ENCODE data around the gene TUBB4A. TPM values are rescaled to one million over a fixed set of nuclear protein-coding genes. Genes with fewer than 3 reads are reported as not detected.
"Not testable (repeated sequence)": the region's sequence is repeated elsewhere in the genome, so short reads cannot be mapped to it uniquely, and the experiment has no call there.

The TUBB4A gene
- polyA plus RNA-seq, 1 donor from 2014 or later: 14.6 TPM

DNA sequence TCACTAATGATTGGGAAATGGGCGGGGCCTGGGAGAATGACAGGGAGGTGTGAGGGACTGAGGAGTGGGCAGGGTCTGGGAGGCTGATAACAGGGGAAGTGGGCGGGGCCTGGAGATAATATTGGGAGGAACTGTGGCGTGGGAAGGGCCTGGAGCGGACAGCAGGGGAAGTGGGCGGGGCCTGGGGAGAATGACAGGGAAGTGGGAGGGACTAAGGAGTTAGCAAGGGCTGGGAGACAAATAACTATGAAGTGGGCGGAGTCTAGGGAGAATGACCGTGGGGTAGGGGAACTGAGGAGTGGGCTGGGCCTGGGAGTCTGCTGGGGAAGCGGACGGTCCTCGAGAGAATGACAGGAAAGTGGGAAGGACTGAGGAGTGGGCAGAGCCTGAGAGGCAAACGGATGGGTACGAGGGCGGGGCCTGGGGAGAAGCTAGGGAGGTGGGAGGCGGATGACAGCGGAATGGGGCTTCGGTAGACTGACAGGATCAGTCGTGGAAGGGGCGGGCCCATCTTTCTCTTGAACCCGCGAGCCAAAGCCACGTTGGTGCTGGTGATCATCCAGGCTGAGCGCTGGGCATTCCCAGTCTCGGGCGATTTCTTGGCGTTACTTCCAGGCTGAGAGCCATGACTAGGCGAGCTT, 14.0 kb upstream of the TUBB4A start:
- no peaks in the 10 kb centered on the region for H3K9me3 Mint-ChIP-seq
- peak overlapping the region in 1 of 3 donors; percentile 26 for H3K27ac Mint-ChIP-seq
- no peaks in the 10 kb centered on the region for H3K27me3 Mint-ChIP-seq
- no peaks in the 10 kb centered on the region for H3K36me3 Mint-ChIP-seq
- H3K4me1 Mint-ChIP-seq: peaks cover 18 to 30% (median 28%) of the 10 kb centered on the region in 3 donors
- peak overlapping the region; percentile 49 to 100 (median 96) for H3K4me3 Mint-ChIP-seq

DNA sequence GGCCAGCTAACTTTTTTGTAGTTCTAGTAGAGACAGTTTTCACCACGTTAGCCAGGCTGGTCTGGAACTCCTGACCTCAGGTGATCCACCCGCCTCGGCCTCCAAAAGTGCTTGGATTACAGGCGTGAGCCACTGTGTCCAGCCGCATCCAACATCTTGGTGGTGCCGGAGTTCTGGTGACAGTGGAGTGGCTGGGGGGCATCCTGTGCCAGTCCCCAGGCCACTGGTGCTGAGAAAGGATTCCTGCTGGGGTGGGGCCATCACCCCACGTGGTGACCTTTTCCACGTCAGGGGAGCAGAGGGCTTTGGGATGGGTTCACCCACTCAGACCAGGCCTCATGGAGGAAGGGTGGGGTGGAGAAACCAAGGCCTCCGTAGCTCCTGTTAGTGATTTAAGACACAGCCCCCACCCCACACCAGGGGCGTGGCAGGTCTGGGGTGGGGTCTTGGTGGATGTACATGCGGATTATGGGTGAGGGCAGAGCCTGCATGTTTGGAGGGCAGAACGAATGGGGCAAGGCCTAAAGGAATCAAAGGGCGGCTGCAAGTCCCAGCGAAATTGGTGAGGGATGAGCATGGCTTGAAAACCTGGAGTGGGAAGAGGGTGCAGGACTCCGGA, 12.9 kb upstream of the TUBB4A start:
- no peaks in the 10 kb centered on the region for H3K9me3 Mint-ChIP-seq
- H3K4me1 Mint-ChIP-seq: peaks cover 18 to 25% (median 25%) of the 10 kb centered on the region in 3 donors
- no peak overlapping the region for H3K27ac Mint-ChIP-seq
- no peaks in the 10 kb centered on the region for H3K27me3 Mint-ChIP-seq
- H3K4me3 Mint-ChIP-seq: peak overlapping the region in 3 of 4 donors; percentile 43 to 66 (median 52)
- H3K36me3 Mint-ChIP-seq: no peaks in the 10 kb centered on the region

DNA sequence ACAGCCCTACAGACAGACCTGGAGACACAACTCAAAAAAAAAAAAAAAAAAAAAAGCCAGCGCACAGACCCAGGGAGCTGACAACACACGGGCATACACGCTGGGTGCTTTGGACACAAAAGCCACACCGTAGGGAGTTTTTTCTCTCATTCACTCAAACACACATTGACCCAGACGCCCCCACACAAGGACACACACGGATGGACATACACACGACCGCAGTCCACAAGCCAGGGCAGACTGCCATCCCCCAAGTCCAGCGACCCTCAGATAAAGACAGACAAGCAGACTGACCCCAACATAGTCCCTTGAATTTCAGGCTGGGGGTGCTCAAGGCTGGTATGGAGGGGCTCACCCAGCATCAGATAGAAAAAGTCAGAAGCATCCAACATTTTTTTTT, 12.0 kb upstream of the TUBB4A start:
- peak overlapping the region in 2 of 4 donors; percentile 17 to 48 for H3K4me3 Mint-ChIP-seq
- peaks cover 15 to 22% (median 21%) of the 10 kb centered on the region in 3 donors for H3K4me1 Mint-ChIP-seq
- H3K9me3 Mint-ChIP-seq: no peaks in the 10 kb centered on the region
- H3K27ac Mint-ChIP-seq: peak overlapping the region in 2 of 3 donors; percentile 2 to 18
- H3K36me3 Mint-ChIP-seq: no peaks in the 10 kb centered on the region
- no peaks in the 10 kb centered on the region for H3K27me3 Mint-ChIP-seq

DNA sequence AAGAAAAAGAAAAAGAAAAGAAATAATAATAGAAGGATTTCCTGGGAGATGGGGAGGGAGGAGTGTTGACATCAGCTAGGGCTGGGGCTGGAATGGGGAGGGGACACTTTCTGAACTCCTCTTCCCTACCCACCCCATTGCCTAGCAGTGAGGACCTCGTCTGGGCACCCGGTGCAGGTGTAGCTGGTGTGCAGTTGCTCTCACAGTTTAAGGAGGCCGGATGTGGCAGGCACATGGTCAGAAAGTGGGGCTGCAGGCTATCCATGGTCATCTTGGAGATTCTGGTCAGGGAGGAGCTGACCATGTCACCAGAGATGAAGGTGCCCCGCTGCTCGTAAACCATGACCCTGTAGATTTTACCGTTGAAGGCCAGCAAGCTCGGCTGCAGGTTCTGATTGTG, 8.5 kb upstream of the TUBB4A start:
- Mint-ChIP-seq H3K4me3 (no peak overlapping the region), H3K9me3 (no peaks in the 10 kb centered on the region), H3K36me3 (no peaks in the 10 kb centered on the region), H3K27me3 (no peaks in the 10 kb centered on the region), H3K27ac (no peak overlapping the region), H3K4me1 (no peaks in the 10 kb centered on the region)

DNA sequence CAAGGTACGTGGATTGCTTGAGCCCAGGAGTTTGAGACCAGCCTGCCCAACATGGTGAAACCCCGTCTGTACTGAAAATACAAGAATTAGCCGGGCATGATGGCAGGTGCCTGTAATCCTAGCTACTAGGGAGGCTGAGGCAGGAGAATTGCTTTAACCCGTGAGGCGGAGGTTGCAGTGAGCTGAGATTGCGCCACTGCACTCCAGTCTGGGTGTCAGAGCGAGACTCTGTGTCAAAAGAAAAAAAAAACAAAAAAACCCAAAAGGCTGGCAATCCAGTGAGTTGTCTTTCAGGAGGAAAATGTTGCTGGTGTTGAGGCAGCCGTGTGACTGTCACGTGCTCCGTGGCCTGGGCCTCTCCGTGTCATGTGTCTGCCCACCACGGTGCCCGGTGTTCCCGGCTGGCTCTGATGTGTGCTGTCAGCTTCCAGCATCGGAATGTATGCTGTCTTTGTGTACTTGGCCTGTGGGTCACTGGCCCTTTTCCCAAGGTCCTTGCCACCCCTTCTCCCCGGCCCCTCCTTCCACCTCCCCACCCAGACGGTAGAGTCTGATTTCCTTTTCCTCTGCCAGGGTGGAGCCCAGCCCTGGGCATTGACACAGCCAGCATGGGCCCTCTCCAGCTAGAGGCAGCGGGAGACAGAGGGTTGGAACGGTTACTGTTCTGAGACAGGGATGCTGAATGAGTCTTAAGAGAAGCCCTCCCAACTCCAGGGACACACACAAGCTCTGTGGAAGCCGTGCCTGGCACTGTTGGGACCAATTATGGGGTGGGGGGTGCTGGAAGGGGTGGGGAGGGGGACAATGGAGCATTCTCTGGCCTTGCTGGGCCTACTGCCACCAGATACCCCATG, 7.2 kb upstream of the TUBB4A start:
- H3K4me3 Mint-ChIP-seq: peak overlapping the region in 1 of 4 donors; percentile 33
- H3K9me3 Mint-ChIP-seq: no peaks in the 10 kb centered on the region
- no peaks in the 10 kb centered on the region for H3K36me3 Mint-ChIP-seq
- H3K4me1 Mint-ChIP-seq: peaks cover 0 to 4% (median 3%) of the 10 kb centered on the region in 3 donors
- H3K27ac Mint-ChIP-seq: no peak overlapping the region
- no peaks in the 10 kb centered on the region for H3K27me3 Mint-ChIP-seq

DNA sequence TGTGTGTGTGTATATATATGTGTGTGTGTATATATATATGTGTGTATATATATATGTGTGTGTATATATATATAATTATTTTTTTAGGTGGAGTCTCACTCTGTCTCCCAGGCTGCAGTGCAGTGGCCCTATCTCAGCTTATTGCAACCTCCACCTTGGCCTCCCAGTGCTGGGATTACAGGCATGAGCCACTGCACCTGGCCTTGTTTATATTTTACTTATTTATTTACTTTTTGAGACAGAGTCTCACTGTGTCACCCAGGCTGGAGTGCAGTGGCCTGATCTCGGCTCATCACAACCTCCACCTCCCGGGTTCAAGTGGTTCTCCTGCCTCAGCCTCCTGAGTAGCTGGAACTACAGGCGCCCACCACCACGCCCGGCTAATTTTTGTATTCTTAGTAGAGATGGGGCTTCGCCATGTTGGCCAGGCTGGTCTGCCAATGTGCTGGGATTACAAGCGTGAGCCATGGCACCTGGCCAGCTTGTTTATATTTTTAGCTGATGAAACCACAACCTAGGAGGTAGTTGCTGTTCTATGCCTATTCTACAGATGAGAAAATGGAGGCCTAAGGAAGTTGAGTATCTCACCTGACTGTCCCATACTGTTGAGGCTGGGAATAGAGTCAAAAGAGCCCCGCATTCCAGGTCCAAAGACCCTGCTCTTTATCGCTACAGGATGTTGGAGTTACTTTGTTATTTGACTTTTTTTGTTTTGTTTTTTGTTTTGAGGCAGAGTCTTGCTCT, 6.1 kb upstream of the TUBB4A start:
- H3K4me3 Mint-ChIP-seq, H3K27me3 Mint-ChIP-seq, H3K4me1 Mint-ChIP-seq, H3K36me3 Mint-ChIP-seq, H3K9me3 Mint-ChIP-seq: not testable (repeated sequence)
- peak overlapping the region in 1 of 3 donors; percentile 59 for H3K27ac Mint-ChIP-seq

DNA sequence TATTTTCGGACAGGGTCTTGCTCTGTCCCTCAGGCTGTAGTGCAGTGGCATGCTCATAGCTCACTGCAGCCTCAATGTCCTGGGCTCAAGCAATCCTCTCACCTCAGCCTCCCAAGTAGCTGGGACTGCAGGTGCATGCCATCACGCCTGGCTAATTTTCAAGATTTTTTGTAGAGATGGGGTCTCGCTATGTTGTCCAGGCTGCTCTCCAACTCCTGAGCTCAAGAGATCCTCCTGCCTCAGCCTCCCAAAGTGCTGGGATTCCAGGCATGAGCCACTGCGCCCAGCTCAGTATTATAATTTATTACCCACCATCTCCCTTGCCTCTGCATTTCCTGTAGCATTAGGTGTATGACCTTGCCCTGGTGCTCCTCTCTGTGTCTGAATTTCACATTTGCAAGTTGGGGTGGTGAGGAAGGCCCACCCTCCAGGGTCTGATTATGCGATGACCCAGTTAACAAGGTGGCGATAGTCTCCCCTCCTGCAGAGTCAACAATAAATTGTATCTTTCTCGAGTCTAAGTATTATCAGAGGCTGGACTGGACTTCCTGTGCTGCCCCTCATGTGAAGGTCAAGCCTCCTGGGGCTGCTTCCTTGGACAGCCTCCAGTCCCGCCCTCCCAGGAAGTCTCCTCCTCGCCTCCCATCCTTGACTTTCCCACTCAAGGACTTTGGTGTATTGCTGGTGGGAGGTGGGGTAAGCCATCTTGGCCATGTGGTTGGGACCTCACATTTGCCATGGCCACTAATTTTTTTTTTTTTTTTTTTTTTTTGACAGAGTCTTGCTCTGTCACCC, 1.5 kb upstream of the TUBB4A start:
- Mint-ChIP-seq H3K27ac (no peak overlapping the region), H3K4me3 (peak overlapping the region; percentile 25 to 85 (median 67)), H3K9me3 (no peaks in the 10 kb centered on the region)

DNA sequence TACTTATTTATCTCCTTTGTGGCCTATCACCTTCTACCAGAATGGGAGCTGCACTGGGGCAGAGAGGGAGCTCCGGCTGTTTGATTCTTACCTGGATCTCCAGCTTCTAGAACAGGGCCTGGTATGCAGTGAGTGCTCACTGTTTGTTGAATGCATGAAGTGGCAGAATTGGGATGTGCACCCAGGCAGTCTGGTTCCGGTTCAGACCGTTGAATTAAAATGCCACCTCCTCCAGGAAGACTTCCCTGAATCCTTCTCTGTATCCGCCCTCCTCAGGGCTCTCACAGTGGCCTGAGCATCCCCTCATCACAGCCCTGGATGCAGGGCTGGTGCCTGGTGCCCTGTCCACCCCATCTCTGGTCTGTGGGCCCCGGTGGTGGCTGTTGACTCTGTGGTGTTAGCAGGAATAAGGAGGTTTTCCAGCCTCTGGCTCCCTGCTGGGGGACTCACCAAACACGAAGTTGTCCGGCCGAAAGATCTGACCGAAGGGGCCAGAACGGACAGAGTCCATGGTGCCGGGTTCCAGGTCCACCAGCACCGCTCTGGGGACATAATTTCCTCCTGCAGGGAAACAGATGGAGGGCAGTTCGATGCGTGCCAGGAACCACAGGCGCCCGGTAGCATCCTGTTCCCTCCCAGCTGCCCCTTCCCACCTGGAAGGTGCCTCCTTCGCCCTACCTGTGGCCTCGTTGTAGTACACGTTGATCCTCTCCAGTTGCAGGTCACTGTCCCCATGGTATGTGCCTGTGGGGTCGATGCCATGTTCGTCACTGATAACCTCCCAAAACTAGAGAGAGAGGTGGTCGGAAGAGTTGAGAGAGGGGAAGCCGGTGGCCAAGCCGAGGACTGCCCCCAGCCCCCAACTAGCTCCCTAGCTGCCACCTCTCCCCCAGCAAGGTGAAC, 1.0 kb downstream of the TUBB4A start:
- peaks cover 3 to 12% (median 7%) of the 10 kb centered on the region in 3 donors for H3K4me1 Mint-ChIP-seq
- H3K27me3 Mint-ChIP-seq: peaks cover 3% of the 10 kb centered on the region
- H3K4me3 Mint-ChIP-seq: peak overlapping the region; percentile 75 to 93 (median 88)
- H3K27ac Mint-ChIP-seq: peak overlapping the region in 1 of 3 donors; percentile 63
- no peaks in the 10 kb centered on the region for H3K36me3 Mint-ChIP-seq
- no peaks in the 10 kb centered on the region for H3K9me3 Mint-ChIP-seq

More for the DNA sequence above, 1.5 kb upstream of the TUBB4A start:
- H3K27me3 Mint-ChIP-seq: peaks cover 3% of the 10 kb centered on the region
- H3K4me1 Mint-ChIP-seq: peaks cover 3 to 12% (median 7%) of the 10 kb centered on the region in 3 donors
- H3K36me3 Mint-ChIP-seq: no peaks in the 10 kb centered on the region

DNA sequence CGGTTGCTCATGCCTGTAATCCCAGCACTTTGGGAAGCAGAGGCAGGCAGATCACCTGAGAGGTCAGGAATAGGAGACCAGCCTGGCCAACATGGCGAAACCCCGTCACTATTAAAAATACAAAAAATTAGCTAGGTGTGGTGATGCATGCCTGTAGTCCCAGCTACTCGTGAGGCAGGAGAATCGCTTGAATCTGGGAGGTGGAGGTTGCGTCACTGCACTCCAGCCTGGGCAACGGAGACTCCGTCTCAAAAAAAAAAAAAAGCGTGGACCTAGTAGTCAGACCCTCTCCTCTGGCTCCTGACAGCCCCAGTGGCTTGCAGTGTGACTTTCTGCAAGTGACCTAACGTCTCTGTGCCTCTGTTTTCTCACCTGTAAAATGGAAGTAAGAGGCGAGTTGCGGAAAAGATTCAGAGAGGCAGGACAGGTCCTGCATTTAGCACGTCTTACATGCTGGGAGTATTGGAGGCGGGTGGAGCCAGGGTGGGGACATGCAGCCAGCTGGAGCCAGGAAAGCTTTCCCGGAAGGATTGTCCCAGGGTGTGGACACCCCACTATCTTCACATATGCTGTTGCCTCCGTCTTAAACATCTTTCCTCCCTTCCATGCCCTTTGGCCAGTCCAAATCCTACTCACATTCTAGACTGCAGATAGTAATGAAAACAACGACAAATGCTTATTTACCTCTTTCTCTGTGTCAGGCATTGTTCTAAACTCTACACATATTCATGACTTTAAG, 2.9 kb downstream of the TUBB4A start:
- Mint-ChIP-seq H3K27me3 (peaks cover 3% of the 10 kb centered on the region), H3K27ac (no peak overlapping the region), H3K9me3 (no peaks in the 10 kb centered on the region), H3K4me1 (peaks cover 3 to 9% (median 3%) of the 10 kb centered on the region in 3 donors), H3K4me3 (peak overlapping the region in 1 of 4 donors; percentile 46), H3K36me3 (no peaks in the 10 kb centered on the region)

DNA sequence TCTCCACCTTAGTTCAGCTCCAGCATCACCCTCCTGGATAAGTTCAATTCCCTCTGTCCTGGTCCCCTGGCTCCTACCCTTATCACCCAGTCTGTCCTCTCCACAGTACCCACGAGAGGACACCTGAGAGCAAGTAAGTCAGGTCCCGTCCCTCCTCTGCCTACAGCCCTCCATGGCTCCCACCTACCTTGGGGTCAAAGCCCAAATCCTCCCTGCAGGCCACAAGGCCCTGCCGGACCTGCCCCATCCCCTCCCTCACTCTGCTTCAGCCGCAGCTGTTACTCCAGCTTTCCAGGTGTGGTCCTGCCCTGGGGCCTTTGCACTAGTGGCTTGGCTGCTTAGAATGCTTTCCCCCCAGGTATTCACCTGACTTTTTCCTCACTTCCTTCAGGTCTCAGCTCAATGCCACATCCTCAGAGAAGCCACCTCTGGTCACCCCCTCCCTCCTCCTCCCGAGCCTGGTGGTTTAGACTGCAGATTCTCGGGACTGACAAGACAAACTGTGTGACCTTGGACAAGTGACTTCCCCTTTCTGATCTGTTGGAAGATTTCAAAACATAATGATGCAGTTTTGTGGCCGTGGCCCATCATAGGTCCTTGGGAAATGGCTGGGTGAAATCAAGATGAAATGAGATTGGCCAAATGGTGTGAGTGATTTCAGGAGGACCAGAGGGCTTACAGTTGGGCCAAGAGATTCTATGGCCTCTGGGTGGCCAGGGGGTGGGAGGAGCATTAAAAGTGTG, 3.6 kb downstream of the TUBB4A start:
- Mint-ChIP-seq H3K9me3 (no peaks in the 10 kb centered on the region), H3K36me3 (no peaks in the 10 kb centered on the region), H3K27ac (peak overlapping the region in 1 of 3 donors; percentile 25), H3K4me1 (peaks cover 0 to 9% (median 3%) of the 10 kb centered on the region in 3 donors), H3K27me3 (peaks cover 3% of the 10 kb centered on the region), H3K4me3 (peak overlapping the region in 1 of 4 donors; percentile 46)

DNA sequence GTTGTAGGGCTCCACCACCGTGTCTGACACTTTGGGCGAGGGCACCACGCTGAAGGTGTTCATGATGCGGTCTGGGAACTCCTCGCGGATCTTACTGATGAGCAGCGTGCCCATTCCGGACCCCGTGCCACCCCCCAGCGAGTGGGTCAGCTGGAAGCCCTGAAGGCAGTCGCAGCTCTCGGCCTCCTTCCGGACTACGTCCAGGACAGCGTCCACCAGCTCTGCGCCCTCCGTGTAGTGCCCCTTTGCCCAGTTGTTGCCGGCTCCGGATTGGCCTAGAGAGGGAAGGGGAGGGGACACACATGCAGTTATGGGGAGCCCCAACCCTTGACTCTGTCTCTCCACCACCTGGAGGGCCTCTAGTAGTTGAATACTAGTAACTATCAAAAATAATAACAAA, 6.2 kb downstream of the TUBB4A start:
- no peaks in the 10 kb centered on the region for H3K27me3 Mint-ChIP-seq
- H3K9me3 Mint-ChIP-seq: peaks cover 0 to 3% (median 0%) of the 10 kb centered on the region in 3 donors
- H3K4me1 Mint-ChIP-seq: peaks cover 0 to 3% (median 0%) of the 10 kb centered on the region in 3 donors
- no peak overlapping the region for H3K4me3 Mint-ChIP-seq
- H3K27ac Mint-ChIP-seq: no peak overlapping the region
- peaks cover 2% of the 10 kb centered on the region for H3K36me3 Mint-ChIP-seq

DNA sequence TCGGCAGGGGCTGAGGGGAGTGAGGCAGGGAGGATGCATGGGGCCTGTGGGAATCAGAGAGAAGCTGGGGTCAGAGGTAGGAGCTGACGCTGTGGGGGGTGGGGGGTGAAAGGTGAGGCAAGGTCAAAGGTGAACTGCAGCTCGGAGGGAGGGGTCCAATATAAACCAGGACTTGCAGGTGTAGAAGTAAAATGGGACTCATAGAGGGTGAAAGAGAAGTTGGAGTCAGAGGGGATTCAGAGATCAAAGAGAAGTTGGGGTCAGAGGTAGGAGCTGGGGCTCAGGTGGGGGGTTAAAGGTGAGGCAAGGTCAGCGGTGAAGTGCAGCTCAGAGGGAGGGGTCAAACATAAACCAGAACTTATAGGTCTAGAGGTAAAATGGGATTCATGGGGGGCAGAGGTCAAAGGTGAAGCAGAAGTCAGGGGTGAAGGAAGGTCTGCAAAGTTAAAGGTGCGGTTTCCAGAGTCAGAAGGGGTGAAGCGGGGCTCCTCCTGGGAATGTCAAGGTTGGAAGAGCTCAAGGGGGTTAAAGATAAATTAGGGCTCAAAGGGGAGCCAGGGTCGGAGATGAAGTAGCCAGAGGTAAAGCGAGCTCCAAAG, 7.6 kb downstream of the TUBB4A start:
- H3K27me3 Mint-ChIP-seq: no peaks in the 10 kb centered on the region
- peaks cover 2% of the 10 kb centered on the region for H3K36me3 Mint-ChIP-seq
- H3K27ac Mint-ChIP-seq: no peak overlapping the region
- H3K9me3 Mint-ChIP-seq: peaks cover 0 to 3% (median 0%) of the 10 kb centered on the region in 3 donors
- no peak overlapping the region for H3K4me3 Mint-ChIP-seq
- peaks cover 2 to 5% (median 4%) of the 10 kb centered on the region in 3 donors for H3K4me1 Mint-ChIP-seq
